Progenitor cell of endocrine pancreas (in vitro differentiated cells): ENCODE measurements around the gene SEMA3D. TPM values are rescaled to one million over a fixed set of nuclear protein-coding genes. Genes with fewer than 3 reads are reported as not detected.

ENCODE experiments used
- DNase-seq: peaks from one replicate; pipeline ENCODE4 v3.0.0; 2021; ENCODE audit warnings: low spot score; ENCODE audit not compliant: unreplicated experiment
- H3K27ac Mint-ChIP-seq: 2 replicates; pipeline ENCODE4 v1.8.0; 2021; ENCODE audit warnings: mild to moderate bottlenecking, moderate library complexity, mixed read lengths
- H3K27me3 Mint-ChIP-seq: 2 replicates; pipeline ENCODE4 v1.8.0; 2021; ENCODE audit warnings: mixed read lengths
- H3K36me3 Mint-ChIP-seq: 2 replicates; pipeline ENCODE4 v1.8.0; 2022; ENCODE audit warnings: mixed read lengths; ENCODE audit not compliant: insufficient read depth
- H3K4me1 Mint-ChIP-seq: 2 replicates; pipeline ENCODE4 v1.8.0; 2021; ENCODE audit warnings: low read depth, mixed read lengths
- H3K4me3 Mint-ChIP-seq: 2 replicates; pipeline ENCODE4 v1.8.0; 2021; ENCODE audit warnings: low read depth, mild to moderate bottlenecking, moderate library complexity, mixed read lengths
- H3K9me3 Mint-ChIP-seq: 2 replicates; pipeline ENCODE4 v1.8.0; 2021; ENCODE audit warnings: low read depth, mixed read lengths
- CTCF ChIP-seq: fragments of 200-600 bp; sonication (generic); IDR thresholded peaks from one replicate; pipeline ENCODE4 v1.5.0; 2021; ENCODE audit warnings: antibody characterized with exemption, mild to moderate bottlenecking; ENCODE audit not compliant: unreplicated experiment
- total RNA-seq: library from RNA; stranded (reverse); gene quantifications from 2 replicates; pipeline ENCODE4 v1.2.1, GENCODE V29; 2021

The SEMA3D gene
- total RNA-seq, 1 donor from 2014 or later = 27.9 TPM

- peaks cover 4% of the 10 kb centered on the region for H3K36me3 Mint-ChIP-seq
- no peak for TF ChIP-seq CTCF
- H3K4me3 Mint-ChIP-seq = no peak overlapping the region
- peaks cover 34% of the 10 kb centered on the region for H3K4me1 Mint-ChIP-seq
- no peak overlapping the region for H3K27ac Mint-ChIP-seq
- no peaks in the 10 kb centered on the region for H3K27me3 Mint-ChIP-seq
- no peaks in the 10 kb centered on the region for H3K9me3 Mint-ChIP-seq
- DNase-seq = no peak
These were observed 112.8 kb downstream of the SEMA3D start for GRCh38 chr7:85074016-85074415.

GRCh38 chr7:85070967-85071628, 115.8 kb downstream of the SEMA3D start:
- no peak overlapping the region for H3K27ac Mint-ChIP-seq
- DNase-seq = no peak

DNA sequence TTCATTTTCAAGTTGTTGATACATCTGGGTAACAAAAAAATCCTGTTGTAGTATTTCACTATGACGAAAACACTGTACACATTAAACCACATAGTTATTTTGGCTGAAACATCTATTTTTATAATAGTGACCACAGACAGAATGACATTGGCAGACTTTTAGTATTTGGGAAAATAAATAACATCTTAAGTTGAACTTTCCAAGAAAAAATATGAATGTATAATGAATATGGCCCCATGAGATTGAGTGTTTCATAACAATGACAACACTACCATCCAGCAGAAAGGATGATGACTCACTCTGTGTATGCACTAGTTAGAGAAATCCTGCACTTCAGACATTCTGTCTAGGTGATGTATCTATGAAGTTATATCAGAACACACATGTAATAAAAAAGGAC, 118.1 kb downstream of the SEMA3D start:
- H3K27ac Mint-ChIP-seq = no peak overlapping the region
- TF ChIP-seq CTCF = no peak
- H3K9me3 Mint-ChIP-seq = no peaks in the 10 kb centered on the region
- H3K36me3 Mint-ChIP-seq = peaks cover 4% of the 10 kb centered on the region
- no peaks in the 10 kb centered on the region for H3K27me3 Mint-ChIP-seq
- H3K4me1 Mint-ChIP-seq = peaks cover 36% of the 10 kb centered on the region
- DNase-seq = no peak
- no peak overlapping the region for H3K4me3 Mint-ChIP-seq

More at GRCh38 chr7:85070967-85071628, 115.8 kb downstream of the SEMA3D start:
- Mint-ChIP-seq H3K4me1 (peaks cover 43% of the 10 kb centered on the region), H3K9me3 (no peaks in the 10 kb centered on the region), H3K36me3 (peaks cover 4% of the 10 kb centered on the region), H3K27me3 (no peaks in the 10 kb centered on the region), H3K4me3 (no peak overlapping the region)
- TF ChIP-seq CTCF = no peak

DNA sequence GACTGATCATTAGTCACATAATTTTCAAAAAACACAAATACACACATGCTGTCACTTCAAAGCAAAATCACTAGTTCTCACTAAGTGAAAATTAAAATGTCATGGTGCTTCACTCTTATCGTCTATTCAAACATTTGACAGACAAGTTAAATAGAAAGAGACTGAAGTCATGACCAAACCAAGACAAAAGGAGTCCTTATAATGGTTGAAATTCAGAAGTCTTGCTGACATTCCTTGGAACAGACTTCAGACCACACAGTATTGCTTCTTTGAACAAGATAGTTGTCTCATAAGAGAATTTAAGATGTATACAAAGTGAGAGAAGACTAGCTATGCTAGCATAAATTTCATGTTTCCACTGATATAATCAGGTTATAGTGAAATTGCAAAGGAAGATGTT, 119.5 kb downstream of the SEMA3D start:
- Mint-ChIP-seq H3K27ac (no peak overlapping the region), H3K27me3 (no peaks in the 10 kb centered on the region), H3K4me3 (no peak overlapping the region), H3K4me1 (peaks cover 40% of the 10 kb centered on the region), H3K9me3 (no peaks in the 10 kb centered on the region), H3K36me3 (peaks cover 4% of the 10 kb centered on the region)
- no peak for TF ChIP-seq CTCF
- DNase-seq = no peak

DNA sequence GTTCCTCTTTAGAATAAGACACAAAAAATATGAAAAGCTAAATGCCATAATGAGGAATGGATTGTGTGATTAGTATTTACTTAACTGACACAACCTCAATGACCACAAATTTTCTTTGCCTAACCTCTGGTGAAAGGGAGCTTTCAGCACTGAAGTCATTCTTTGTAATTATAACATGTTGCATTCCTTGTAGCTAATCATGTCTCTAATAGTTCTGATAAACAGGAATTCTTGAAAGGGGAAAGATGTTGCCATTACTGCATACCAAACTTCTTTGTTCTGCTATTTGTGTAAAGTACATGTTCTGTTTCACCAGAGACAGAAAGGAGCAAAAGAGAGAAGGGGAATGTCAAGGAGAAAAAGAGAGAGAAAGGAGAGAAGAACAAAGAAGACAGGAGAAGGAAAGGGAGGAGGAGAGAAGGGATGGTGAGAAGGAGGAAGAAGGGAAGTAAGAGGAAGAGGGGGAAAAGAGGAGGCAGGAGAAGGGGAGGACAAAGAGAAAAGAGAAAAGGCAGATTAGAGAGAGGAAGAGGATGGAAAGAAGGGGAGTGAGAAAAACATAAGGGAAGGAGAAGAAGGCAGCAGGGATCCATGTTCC, 120.9 kb downstream of the SEMA3D start:
- Mint-ChIP-seq H3K4me1 (peaks cover 37% of the 10 kb centered on the region), H3K4me3 (no peak overlapping the region), H3K27ac (peak overlapping the region; percentile 73), H3K36me3 (peaks cover 9% of the 10 kb centered on the region), H3K27me3 (no peaks in the 10 kb centered on the region), H3K9me3 (no peaks in the 10 kb centered on the region)
- no peak for TF ChIP-seq CTCF
- no peak for DNase-seq
